HCT116 (cell line): ENCODE measurements around the gene UGT1A9.

Experiments
- ATF3 ChIP-seq: IDR thresholded peaks from 2 replicates; pipeline ENCODE4 v1.6.1; 2012
- CTCF ChIP-seq, 3 experiments: fragments of 200-600 bp in 1 of 3; sonication (generic) in 1 of 3; IDR thresholded peaks in 2 of 3; conservative IDR thresholded peaks in 1 of 3; 2 replicates each; pipeline ENCODE4 v1.5.1; 2012 to 2017; ENCODE audit warnings: low read depth in 2 of 3, low read length in 2 of 3, antibody characterized with exemption in 1 of 3, borderline replicate concordance in 1 of 3, control low read depth in 1 of 3, mild to moderate bottlenecking in 1 of 3, mixed read lengths in 1 of 3, mixed run types in 1 of 3, moderate library complexity in 1 of 3; ENCODE audit not compliant: insufficient read depth in 1 of 3
- EZH2 ChIP-seq: fragments of 200-600 bp; sonication (generic); IDR thresholded peaks from 2 replicates; pipeline ENCODE4 v1.6.1; 2017; ENCODE audit warnings: antibody characterized with exemption, mixed run types
- EZH2phosphoT487 ChIP-seq: fragments of 200-600 bp; IDR thresholded peaks from 2 replicates; pipeline ENCODE4 v1.6.1; 2018; ENCODE audit warnings: antibody characterized with exemption, borderline replicate concordance
- POLR2A ChIP-seq: IDR thresholded peaks from 2 replicates; pipeline ENCODE4 v1.7.0; 2011; ENCODE audit warnings: borderline replicate concordance; ENCODE audit not compliant: insufficient read depth, insufficient read length; ENCODE audit errors: extremely low read depth
- POLR2AphosphoS5 ChIP-seq: IDR thresholded peaks from 2 replicates; pipeline ENCODE4 v1.6.1; 2011; ENCODE audit warnings: mild to moderate bottlenecking, low read depth, low read length, moderate library complexity
- ZBTB33 ChIP-seq: IDR thresholded peaks from 2 replicates; pipeline ENCODE4 v1.6.1; 2011; ENCODE audit warnings: mild to moderate bottlenecking, low read length, moderate library complexity; ENCODE audit not compliant: insufficient replicate concordance; ENCODE audit errors: extremely low read depth

- TF ChIP-seq POLR2A: no peak
- no peak for TF ChIP-seq CTCF (IDR thresholded peaks at IDR 0.05 in 2 of 3, conservative IDR thresholded peaks at IDR 0.05 in 1 of 3; ENCODE audit: borderline replicate concordance in 1 of 3, insufficient read depth in 1 of 3, low read depth in 2 of 3, low read length in 2 of 3)
- no peak for TF ChIP-seq ATF3
- no peak for TF ChIP-seq EZH2
- no peak for TF ChIP-seq ZBTB33
- TF ChIP-seq POLR2AphosphoS5: no peak
- TF ChIP-seq EZH2phosphoT487: no peak
These were observed 100.9 kb downstream of the UGT1A9 start for GRCh38 chr2:233772583-233772982.
